ENCODE results near the gene ANKS3.

- TF ChIP-seq CTCF (IDR thresholded peaks at IDR 0.05 in 4 of 5, conservative IDR thresholded peaks at IDR 0.05 in 1 of 5), result no peak
- no peak for TF ChIP-seq POLR2A (IDR thresholded peaks at IDR 0.05)
Observed at GRCh38 chr16:4677390-4677789, 56.7 kb downstream of the ANKS3 start.

All from gastrocnemius medialis (tissue), 4 donors.